Measurements from ENCODE around the gene TMBIM4. TPM values are rescaled to one million over a fixed set of nuclear protein-coding genes. Genes with fewer than 3 reads are reported as not detected.
"Not testable (repeated sequence)": the region's sequence is repeated elsewhere in the genome, so short reads cannot be mapped to it uniquely, and the experiment has no call there.

The TMBIM4 gene
- polyA plus RNA-seq, 1 experiment, result 108 TPM

GRCh38 chr12:66189486-66189843 lies 19.7 kb upstream of the TMBIM4 start:
- CTCF ChIA-PET, result interaction anchor here (1.0 to 1.1 kb wide), 2 partner anchors 9 to 12 kb away, joined by 3 to 5 read pairs; no protein-coding TSS in a partner anchor
- H3K36me3 ChIP-seq (ENCODE audit: control insufficient read depth, insufficient read depth, low read length), result no peaks in the 10 kb centered on the region
- H3K4me3 ChIP-seq (ENCODE audit: low read depth, low read length), result peak overlapping the region; percentile 58
- POLR2A ChIA-PET, result no interaction called here
- no peaks in the 10 kb centered on the region for H3K27me3 ChIP-seq (ENCODE audit: control insufficient read depth, insufficient read depth, low read length)
- TF ChIP-seq CTCF (IDR thresholded peaks at IDR 0.05; ENCODE audit: insufficient read depth, low read depth, low read length), result no peak
- no peak for DNase-seq (ENCODE audit: low read depth)

DNA sequence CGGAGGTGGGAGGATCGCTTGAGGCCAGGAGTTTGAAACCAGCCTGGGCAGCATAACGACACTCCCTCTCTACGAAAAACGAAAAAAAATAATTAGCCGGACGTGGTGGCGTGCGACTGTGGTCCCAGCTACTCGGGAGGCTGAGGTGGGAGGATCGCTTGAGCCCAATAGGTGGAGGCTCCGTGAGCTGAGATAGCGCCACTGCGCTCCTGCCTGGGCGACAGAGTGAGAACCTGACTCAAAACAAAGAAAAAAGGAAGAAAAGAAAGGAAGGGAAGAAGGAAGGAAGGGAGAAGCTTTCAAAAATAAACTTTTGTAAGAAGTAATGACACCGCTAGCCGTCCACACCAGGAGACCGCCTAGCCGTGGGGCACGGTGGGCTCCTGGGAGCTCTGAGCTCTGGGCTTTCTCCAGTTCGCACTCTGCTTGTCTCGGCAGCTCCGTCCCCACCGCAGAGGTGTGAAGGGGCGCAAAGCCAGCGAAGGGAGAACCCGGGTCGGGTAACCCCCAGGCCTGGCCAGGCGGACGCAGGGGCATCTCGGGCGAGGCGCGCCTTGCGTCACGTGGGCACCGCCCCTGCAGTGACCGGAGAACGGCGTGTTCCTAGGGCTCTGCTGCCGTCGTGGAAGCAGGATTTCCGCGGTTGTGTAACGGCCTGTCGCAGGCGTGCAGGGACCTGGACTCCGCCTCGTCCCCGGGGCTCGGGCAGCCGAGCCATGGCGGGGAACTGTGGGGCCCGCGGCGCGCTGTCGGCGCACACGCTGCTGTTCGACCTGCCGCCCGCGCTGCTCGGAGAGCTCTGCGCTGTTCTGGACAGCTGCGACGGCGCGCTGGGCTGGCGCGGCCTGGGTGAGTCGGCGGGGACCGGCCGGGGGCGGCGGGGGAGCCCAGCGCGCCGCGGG lies 19.0 kb upstream of the TMBIM4 start, which contains the start of gene IRAK3:
TSS of gene IRAK3 (plus strand) at position 631 of the 902 bp plus-strand sequence. CDS start at position 717, 86 bp downstream.
- no peak for DNase-seq (ENCODE audit: low read depth)
- peak within 1 kb of the TSS; percentile 58 for H3K4me3 ChIP-seq (ENCODE audit: low read depth, low read length)
- H3K27me3 ChIP-seq (ENCODE audit: control insufficient read depth, insufficient read depth, low read length), result 0 out of 2 replicates have a peak, but pooled peaks cover 1% of the 10 kb centered on the region
- no peaks in the 10 kb centered on the region for H3K36me3 ChIP-seq (ENCODE audit: control insufficient read depth, insufficient read depth, low read length)
- POLR2A ChIA-PET, result interaction anchor here (0.5 kb wide), 1 partner anchor 8 kb away, joined by 3 read pairs; no protein-coding TSS in a partner anchor
- TF ChIP-seq CTCF (IDR thresholded peaks at IDR 0.05; ENCODE audit: insufficient read depth, low read depth, low read length), result no peak
- CTCF ChIA-PET, result interaction anchor here (0.8 to 1.4 kb wide), 4 partner anchors 9 to 16 kb away, joined by 3 to 6 read pairs (median 5); no protein-coding TSS in a partner anchor

DNA sequence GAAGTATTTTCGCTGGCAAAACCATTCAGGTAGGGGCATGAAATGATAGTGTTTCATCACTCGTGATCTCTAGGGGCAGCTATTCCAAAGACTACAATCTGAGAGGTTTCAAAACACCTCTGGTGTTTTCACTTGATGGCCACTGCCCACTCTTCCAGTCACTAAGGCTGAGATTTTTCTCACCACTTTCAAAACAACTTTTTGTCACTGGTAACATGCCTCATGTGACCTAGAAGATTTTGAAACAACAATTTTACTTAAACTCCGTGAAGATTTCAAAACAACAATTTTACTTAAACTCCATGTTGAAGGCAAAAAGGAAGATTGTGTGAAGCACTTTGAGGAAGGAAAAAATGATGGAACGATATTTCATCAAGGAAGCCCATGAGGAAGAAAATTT lies 18.0 kb upstream of the TMBIM4 start:
- H3K27me3 ChIP-seq (ENCODE audit: control insufficient read depth, insufficient read depth, low read length), result peaks cover 1% of the 10 kb centered on the region; the same call in 1 of the 2 replicates
- DNase-seq (ENCODE audit: low read depth), result no peak
- no peak for TF ChIP-seq CTCF (IDR thresholded peaks at IDR 0.05; ENCODE audit: insufficient read depth, low read depth, low read length)
- POLR2A ChIA-PET, result interaction anchor here (0.6 kb wide), 1 partner anchor 35 kb away, joined by 5 read pairs; no protein-coding TSS in a partner anchor
- H3K4me3 ChIP-seq (ENCODE audit: low read depth, low read length), result no peak overlapping the region
- CTCF ChIA-PET, result interaction anchor here (1.1 to 1.4 kb wide), 2 partner anchors 10 to 15 kb away, joined by 5 to 6 read pairs; no protein-coding TSS in a partner anchor
- no peaks in the 10 kb centered on the region for H3K36me3 ChIP-seq (ENCODE audit: control insufficient read depth, insufficient read depth, low read length)

DNA sequence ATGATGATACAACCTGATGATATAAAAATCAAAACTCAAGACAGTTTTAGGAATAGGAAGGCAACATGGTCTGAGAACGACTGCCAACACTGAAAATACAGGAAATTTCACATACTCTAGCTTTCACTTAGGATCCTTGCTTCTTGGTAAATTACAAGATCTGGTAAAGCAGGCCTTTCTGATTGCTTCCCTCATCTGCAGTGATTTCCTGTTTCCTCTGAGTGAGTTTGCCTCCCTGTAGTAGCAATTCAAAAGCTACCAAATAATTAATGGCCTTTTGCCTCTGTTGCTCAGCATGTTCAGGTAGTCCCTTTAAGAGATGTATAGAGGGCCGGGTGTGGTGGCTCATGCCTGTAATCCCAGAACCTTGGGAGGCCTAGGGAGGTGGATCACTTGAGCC lies 17.2 kb upstream of the TMBIM4 start:
- H3K27me3 ChIP-seq (ENCODE audit: control insufficient read depth, insufficient read depth, low read length), result peaks cover 3% of the 10 kb centered on the region; the same call in 1 of the 2 replicates
- ChIA-PET POLR2A (interaction anchor here (0.6 kb wide), 1 partner anchor 35 kb away, joined by 5 read pairs; no protein-coding TSS in a partner anchor), CTCF (interaction anchor here (1.8 kb wide), 1 partner anchor 14 kb away, joined by 4 read pairs; no protein-coding TSS in a partner anchor)
- H3K4me3 ChIP-seq (ENCODE audit: low read depth, low read length), result no peak overlapping the region
- DNase-seq (ENCODE audit: low read depth), result no peak
- no peak for TF ChIP-seq CTCF (IDR thresholded peaks at IDR 0.05; ENCODE audit: insufficient read depth, low read depth, low read length)
- no peaks in the 10 kb centered on the region for H3K36me3 ChIP-seq (ENCODE audit: control insufficient read depth, insufficient read depth, low read length)

GRCh38 chr12:66184822-66185221 lies 15.0 kb upstream of the TMBIM4 start:
- DNase-seq (ENCODE audit: low read depth); CTCF ChIA-PET; H3K27me3 ChIP-seq (ENCODE audit: control insufficient read depth, insufficient read depth, low read length); H3K36me3 ChIP-seq (ENCODE audit: control insufficient read depth, insufficient read depth, low read length); H3K4me3 ChIP-seq (ENCODE audit: low read depth, low read length): not testable (repeated sequence)
- POLR2A ChIA-PET, result interaction anchor here (1.1 kb wide), 1 partner anchor 15 kb away, joined by 3 read pairs; the partner anchor contains the start of gene TMBIM4

All from BJ (cell line).